GM20000 (cell line): ENCODE measurements around the gene TMEM163.

Experiments used
- DNase-seq: peaks from one replicate; pipeline ENCODE4 v3.0.0; 2012; ENCODE audit warnings: low spot score
- CTCF ChIP-seq: IDR thresholded peaks from 2 replicates; pipeline ENCODE4 v1.5.1; 2012; ENCODE audit warnings: mild to moderate bottlenecking, control low read depth; ENCODE audit errors: extremely low read depth, missing control alignments

Gene TMEM163

GRCh38 chr2:134575888-134576287, 142.9 kb downstream of the TMEM163 start:
- no peak for DNase-seq
- no peak for TF ChIP-seq CTCF

GRCh38 chr2:134574611-134575330, 144.0 kb downstream of the TMEM163 start:
- no peak for DNase-seq
- no peak for TF ChIP-seq CTCF

GRCh38 chr2:134573724-134574123, 145.1 kb downstream of the TMEM163 start:
- no peak for DNase-seq
- no peak for TF ChIP-seq CTCF

- no peak for TF ChIP-seq CTCF
- no peak for DNase-seq
These were observed 145.8 kb downstream of the TMEM163 start for GRCh38 chr2:134573085-134573370.

GRCh38 chr2:134572314-134573084, 146.3 kb downstream of the TMEM163 start:
- DNase-seq: no peak
- no peak for TF ChIP-seq CTCF

GRCh38 chr2:134570676-134571075, 148.1 kb downstream of the TMEM163 start:
- DNase-seq: no peak
- TF ChIP-seq CTCF: no peak

GRCh38 chr2:134568413-134568812, 150.4 kb downstream of the TMEM163 start:
- no peak for DNase-seq
- TF ChIP-seq CTCF: no peak
